Neural progenitor cell (in vitro differentiated cells): ENCODE data around the gene ZNF444.

ENCODE experiments used
- CTCF ChIP-seq: fragments of 200-600 bp; sonication (generic); IDR thresholded peaks from 2 replicates; pipeline ENCODE4 v1.5.1; 2017; ENCODE audit warnings: antibody characterized with exemption, mild to moderate bottlenecking
- EZH2 ChIP-seq: fragments of 200-600 bp; sonication (generic); IDR thresholded peaks from 2 replicates; pipeline ENCODE4 v1.6.1; 2017; ENCODE audit warnings: antibody characterized with exemption, mild to moderate bottlenecking, moderate library complexity

GRCh38 chr19:56163097-56163496, 22.0 kb downstream of the ZNF444 start:
- no peak for TF ChIP-seq EZH2
- TF ChIP-seq CTCF = no peak
